Measurements from ENCODE around the gene CSAD.

- TF ChIP-seq CTCF (IDR thresholded peaks at IDR 0.05): no peak
- TF ChIP-seq POLR2A (IDR thresholded peaks at IDR 0.05): no peak
Observed at GRCh38 chr12:53161119-53161911, 19.4 kb downstream of the CSAD start.
